Ishikawa (cell line): ENCODE data around the gene NOS2.

Source experiments
- CEBPB ChIP-seq: IDR thresholded peaks from 2 replicates; pipeline ENCODE4 v1.6.1; 2012
- CREB1 ChIP-seq: IDR thresholded peaks from 2 replicates; pipeline ENCODE4 v1.6.1; 2012; ENCODE audit warnings: low read depth
- EGR1 ChIP-seq: IDR thresholded peaks from 2 replicates; pipeline ENCODE4 v1.6.1; 2012
- EP300 ChIP-seq: IDR thresholded peaks from 2 replicates; pipeline ENCODE4 v1.6.1; 2012; ENCODE audit warnings: borderline replicate concordance
- FOXM1 ChIP-seq: IDR thresholded peaks from 2 replicates; pipeline ENCODE4 v1.6.1; 2012; ENCODE audit warnings: low read depth, borderline replicate concordance
- MAX ChIP-seq: IDR thresholded peaks from 2 replicates; pipeline ENCODE4 v1.6.1; 2012
- NFIC ChIP-seq: IDR thresholded peaks from 2 replicates; pipeline ENCODE4 v1.6.1; 2012
- RAD21 ChIP-seq: IDR thresholded peaks from 2 replicates; pipeline ENCODE4 v1.6.1; 2012; ENCODE audit warnings: low read depth
- TAF1 ChIP-seq: IDR thresholded peaks from 2 replicates; pipeline ENCODE4 v1.6.1; 2012; ENCODE audit warnings: low read depth, mild to moderate bottlenecking
- TCF12 ChIP-seq: IDR thresholded peaks from 2 replicates; pipeline ENCODE4 v1.6.1; 2012; ENCODE audit warnings: low read depth
- TEAD4 ChIP-seq: IDR thresholded peaks from 2 replicates; pipeline ENCODE4 v1.6.1; 2012
- USF1 ChIP-seq: IDR thresholded peaks from 2 replicates; pipeline ENCODE4 v1.6.1; 2012
- YY1 ChIP-seq: IDR thresholded peaks from 2 replicates; pipeline ENCODE4 v1.6.1; 2012; ENCODE audit warnings: low read depth
- ZBTB7A ChIP-seq: IDR thresholded peaks from 2 replicates; pipeline ENCODE4 v1.6.1; 2012; ENCODE audit warnings: low read depth
- TF ChIP-seq, protein P1 (sequence below): IDR thresholded peaks from 2 replicates; pipeline ENCODE4 v1.6.1; 2012; ENCODE audit warnings: low read depth, mild to moderate bottlenecking

Gene NOS2

GRCh38 chr17:27776882-27777624 lies 23.3 kb downstream of the NOS2 start:
- TF ChIP-seq TCF12, result no peak
- TF ChIP-seq MAX, result no peak
- TF ChIP-seq TAF1, result no peak
- TF ChIP-seq FOXM1, result no peak
- TF ChIP-seq NFIC, result no peak
- TF ChIP-seq EGR1, result no peak
- no peak for TF ChIP-seq ZBTB7A
- TF ChIP-seq CREB1, result no peak
- no peak for TF ChIP-seq USF1
- TF ChIP-seq, protein P1, sequence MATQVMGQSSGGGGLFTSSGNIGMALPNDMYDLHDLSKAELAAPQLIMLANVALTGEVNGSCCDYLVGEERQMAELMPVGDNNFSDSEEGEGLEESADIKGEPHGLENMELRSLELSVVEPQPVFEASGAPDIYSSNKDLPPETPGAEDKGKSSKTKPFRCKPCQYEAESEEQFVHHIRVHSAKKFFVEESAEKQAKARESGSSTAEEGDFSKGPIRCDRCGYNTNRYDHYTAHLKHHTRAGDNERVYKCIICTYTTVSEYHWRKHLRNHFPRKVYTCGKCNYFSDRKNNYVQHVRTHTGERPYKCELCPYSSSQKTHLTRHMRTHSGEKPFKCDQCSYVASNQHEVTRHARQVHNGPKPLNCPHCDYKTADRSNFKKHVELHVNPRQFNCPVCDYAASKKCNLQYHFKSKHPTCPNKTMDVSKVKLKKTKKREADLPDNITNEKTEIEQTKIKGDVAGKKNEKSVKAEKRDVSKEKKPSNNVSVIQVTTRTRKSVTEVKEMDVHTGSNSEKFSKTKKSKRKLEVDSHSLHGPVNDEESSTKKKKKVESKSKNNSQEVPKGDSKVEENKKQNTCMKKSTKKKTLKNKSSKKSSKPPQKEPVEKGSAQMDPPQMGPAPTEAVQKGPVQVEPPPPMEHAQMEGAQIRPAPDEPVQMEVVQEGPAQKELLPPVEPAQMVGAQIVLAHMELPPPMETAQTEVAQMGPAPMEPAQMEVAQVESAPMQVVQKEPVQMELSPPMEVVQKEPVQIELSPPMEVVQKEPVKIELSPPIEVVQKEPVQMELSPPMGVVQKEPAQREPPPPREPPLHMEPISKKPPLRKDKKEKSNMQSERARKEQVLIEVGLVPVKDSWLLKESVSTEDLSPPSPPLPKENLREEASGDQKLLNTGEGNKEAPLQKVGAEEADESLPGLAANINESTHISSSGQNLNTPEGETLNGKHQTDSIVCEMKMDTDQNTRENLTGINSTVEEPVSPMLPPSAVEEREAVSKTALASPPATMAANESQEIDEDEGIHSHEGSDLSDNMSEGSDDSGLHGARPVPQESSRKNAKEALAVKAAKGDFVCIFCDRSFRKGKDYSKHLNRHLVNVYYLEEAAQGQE, result no peak
- TF ChIP-seq TEAD4, result no peak
- TF ChIP-seq YY1, result no peak
- no peak for TF ChIP-seq EP300
- no peak for TF ChIP-seq RAD21
- no peak for TF ChIP-seq CEBPB

DNA sequence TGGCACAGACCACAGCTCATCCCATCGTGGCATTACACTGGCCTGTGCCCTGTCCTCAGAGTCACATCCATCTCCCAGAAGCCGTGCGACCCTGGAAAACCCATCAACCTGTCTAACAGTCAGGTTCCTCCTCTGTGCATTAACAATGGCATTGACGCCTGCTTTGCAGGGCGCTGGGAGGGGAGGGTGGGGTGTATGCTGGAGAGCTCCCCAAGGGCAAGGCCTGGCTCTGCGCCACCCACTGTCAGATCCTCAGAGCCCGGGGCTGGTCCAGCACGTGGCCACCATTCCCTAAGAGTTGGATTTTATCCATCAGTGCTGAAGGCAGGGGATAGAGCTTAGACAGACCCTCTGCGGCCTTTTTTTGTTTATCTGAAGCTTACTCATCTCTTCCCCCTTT lies 28.7 kb downstream of the NOS2 start:
- TF ChIP-seq TEAD4 (no peak), ZBTB7A (no peak), FOXM1 (no peak), EP300 (no peak), NFIC (no peak), CREB1 (no peak), EGR1 (no peak), USF1 (no peak), CEBPB (no peak), MAX (no peak), TAF1 (no peak), TCF12 (no peak), YY1 (no peak), RAD21 (no peak)
- TF ChIP-seq, protein P1, result no peak

GRCh38 chr17:27770877-27771276 lies 29.5 kb downstream of the NOS2 start:
- TF ChIP-seq TCF12 (no peak), TAF1 (no peak)

GRCh38 chr17:27768858-27769410 lies 31.4 kb downstream of the NOS2 start:
- TF ChIP-seq, protein P1, result no peak
- no peak for TF ChIP-seq TCF12
- no peak for TF ChIP-seq EP300
- TF ChIP-seq TEAD4, result no peak

- TF ChIP-seq ZBTB7A (no peak), CEBPB (no peak), RAD21 (no peak), CREB1 (no peak), FOXM1 (no peak), EP300 (no peak), EGR1 (no peak), MAX (no peak), USF1 (no peak), TCF12 (no peak), TEAD4 (no peak), TAF1 (no peak), YY1 (no peak), NFIC (no peak)
- TF ChIP-seq, protein P1, result no peak
Measured at GRCh38 chr17:27766438-27766837, 33.9 kb downstream of the NOS2 start.
